Ammon's horn (tissue), 1 donor: ENCODE results near the gene FBXO31.
"Not testable (repeated sequence)": the region's sequence is repeated elsewhere in the genome, so short reads cannot be mapped to it uniquely, and the experiment has no call there.

ENCODE experiments used
- DNase-seq: peaks from one replicate; pipeline ENCODE4 v3.0.0-alpha.2; 2016; ENCODE audit warnings: low spot score

Gene FBXO31

GRCh38 chr16:87384875-87385167, 1.2 kb upstream of the FBXO31 start:
- not testable (repeated sequence) for DNase-seq

GRCh38 chr16:87384162-87384874, 742 bp upstream of the FBXO31 start:
- DNase-seq = no peak

- no peak for DNase-seq
These were observed 1.4 kb downstream of the FBXO31 start for GRCh38 chr16:87382023-87382785.

GRCh38 chr16:87380881-87381280, 2.7 kb downstream of the FBXO31 start:
- DNase-seq = no peak

- no peak for DNase-seq
These were observed 3.2 kb downstream of the FBXO31 start for GRCh38 chr16:87380403-87380802.

- DNase-seq = not testable (repeated sequence)
These were observed 4.2 kb downstream of the FBXO31 start for GRCh38 chr16:87379312-87379752.

- no peak for DNase-seq
These were observed 6.9 kb downstream of the FBXO31 start for GRCh38 chr16:87376660-87377059.

GRCh38 chr16:87375426-87376135, 8.0 kb downstream of the FBXO31 start:
- DNase-seq = no peak

- no peak for DNase-seq
These were observed 9.3 kb downstream of the FBXO31 start for GRCh38 chr16:87374313-87374712.

GRCh38 chr16:87372305-87372704, 11.3 kb downstream of the FBXO31 start:
- no peak for DNase-seq

GRCh38 chr16:87371261-87371866, 12.2 kb downstream of the FBXO31 start:
- DNase-seq = no peak

GRCh38 chr16:87369796-87370719, 13.5 kb downstream of the FBXO31 start:
- DNase-seq = no peak

- no peak for DNase-seq
These were observed 14.3 kb downstream of the FBXO31 start for GRCh38 chr16:87369117-87369765.

- no peak for DNase-seq
These were observed 15.4 kb downstream of the FBXO31 start for GRCh38 chr16:87368029-87368770.

- no peak for DNase-seq
These were observed 16.0 kb downstream of the FBXO31 start for GRCh38 chr16:87367529-87367928.

GRCh38 chr16:87366930-87367329, 16.6 kb downstream of the FBXO31 start:
- no peak for DNase-seq

GRCh38 chr16:87366288-87366687, 17.3 kb downstream of the FBXO31 start:
- DNase-seq = no peak

GRCh38 chr16:87365021-87365713, 18.4 kb downstream of the FBXO31 start:
- no peak for DNase-seq

GRCh38 chr16:87363771-87364455, 19.7 kb downstream of the FBXO31 start:
- no peak for DNase-seq
